ENCODE results near the gene COL4A4. TPM values are rescaled to one million over a fixed set of nuclear protein-coding genes. Genes with fewer than 3 reads are reported as not detected.
A peak's percentile ranks its signal among the peaks of the same experiment; 100 is the strongest.

The COL4A4 gene
- total RNA-seq, 4 donors from 2014 or later: 0.40 to 2.3 (median 0.93) TPM

- no peak for DNase-seq
- H3K9me3 ChIP-seq: no peaks in the 10 kb centered on the region
- no peak for TF ChIP-seq POLR2A (IDR thresholded peaks at IDR 0.05)
- no peak for TF ChIP-seq CTCF (IDR thresholded peaks at IDR 0.05)
- H3K4me1 ChIP-seq: no peaks in the 10 kb centered on the region
- intact Hi-C loops (cut with DNase I): no loop called here
- no peak overlapping the region for H3K4me3 ChIP-seq
- no peaks in the 10 kb centered on the region for H3K27me3 ChIP-seq
- WGBS, 2 donors: 70 to 87% methylated on average over 1 of the region's 1 CpG
- no peaks in the 10 kb centered on the region for H3K36me3 ChIP-seq
- no peak overlapping the region for H3K27ac ChIP-seq
Measured at GRCh38 chr2:227117027-227117426, 47.0 kb downstream of the COL4A4 start.

GRCh38 chr2:227115761-227116160, 48.2 kb downstream of the COL4A4 start:
- H3K27ac ChIP-seq: no peak overlapping the region
- no peaks in the 10 kb centered on the region for H3K36me3 ChIP-seq
- DNase-seq: no peak
- no peaks in the 10 kb centered on the region for H3K9me3 ChIP-seq
- intact Hi-C loops (cut with DNase I): no loop called here
- no peaks in the 10 kb centered on the region for H3K4me1 ChIP-seq
- H3K27me3 ChIP-seq: no peaks in the 10 kb centered on the region
- no peak overlapping the region for H3K4me3 ChIP-seq
- 56 to 68% methylated on average over 5 of the region's 5 CpGs for WGBS, 2 donors
- no peak for TF ChIP-seq POLR2A (IDR thresholded peaks at IDR 0.05)
- TF ChIP-seq CTCF (IDR thresholded peaks at IDR 0.05): no peak

- H3K9me3 ChIP-seq: no peaks in the 10 kb centered on the region
- no peak for DNase-seq
- 68 to 75% methylated on average over 9 of the region's 9 CpGs for WGBS, 2 donors
- H3K36me3 ChIP-seq: no peaks in the 10 kb centered on the region
- H3K27me3 ChIP-seq: no peaks in the 10 kb centered on the region
- TF ChIP-seq POLR2A (IDR thresholded peaks at IDR 0.05) (no peak), CTCF (IDR thresholded peaks at IDR 0.05) (peak in 5 of 6 experiments; percentile 16 to 60 (median 37))
- H3K4me3 ChIP-seq: no peak overlapping the region
- intact Hi-C loops (cut with DNase I): loop anchor here (10.0 kb wide), 1 partner anchor 1432 kb away; no protein-coding TSS in a partner anchor
- no peaks in the 10 kb centered on the region for H3K4me1 ChIP-seq
- no peak overlapping the region for H3K27ac ChIP-seq
Measured at GRCh38 chr2:227106845-227107759, 56.9 kb downstream of the COL4A4 start.

- Histone ChIP-seq H3K27ac (no peak overlapping the region), H3K9me3 (no peaks in the 10 kb centered on the region), H3K36me3 (no peaks in the 10 kb centered on the region), H3K4me1 (no peaks in the 10 kb centered on the region), H3K27me3 (no peaks in the 10 kb centered on the region), H3K4me3 (no peak overlapping the region)
- DNase-seq: no peak
- intact Hi-C loops (cut with DNase I): loop anchor here (10.0 kb wide), 1 partner anchor 1429 kb away; no protein-coding TSS in a partner anchor
- WGBS, 2 donors: 85 to 88% methylated on average over 5 of the region's 5 CpGs
- TF ChIP-seq CTCF (IDR thresholded peaks at IDR 0.05) (no peak), POLR2A (IDR thresholded peaks at IDR 0.05) (no peak)
Measured at GRCh38 chr2:227103583-227103982, 60.4 kb downstream of the COL4A4 start.

GRCh38 chr2:227099340-227099739, 64.7 kb downstream of the COL4A4 start:
- 73 to 76% methylated on average over 4 of the region's 4 CpGs for WGBS, 2 donors
- Histone ChIP-seq H3K27me3 (no peaks in the 10 kb centered on the region), H3K27ac (no peak overlapping the region), H3K4me1 (no peaks in the 10 kb centered on the region), H3K4me3 (no peak overlapping the region), H3K9me3 (no peaks in the 10 kb centered on the region), H3K36me3 (no peaks in the 10 kb centered on the region)
- intact Hi-C loops (cut with DNase I): no loop called here
- DNase-seq: no peak
- TF ChIP-seq POLR2A (IDR thresholded peaks at IDR 0.05): no peak
- TF ChIP-seq CTCF (IDR thresholded peaks at IDR 0.05): no peak

Measured in esophagus squamous epithelium (tissue), 5 donors.